ENCODE measurements around the gene OTOS.

Gene OTOS

DNA sequence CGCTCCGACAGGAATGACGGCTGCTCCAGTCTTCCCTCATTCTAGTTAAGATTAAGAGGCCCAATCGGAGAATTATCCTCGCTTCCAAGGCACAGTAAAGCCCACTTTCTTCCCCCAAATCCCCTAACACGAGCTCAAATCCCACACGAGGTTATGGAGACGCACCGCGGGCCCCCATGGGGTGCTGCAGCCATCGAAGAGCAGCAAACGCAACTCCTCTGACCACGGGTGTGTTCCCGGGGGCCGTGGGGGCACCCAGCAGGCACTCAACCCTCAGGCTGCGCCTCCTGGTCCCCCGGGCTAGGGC is 4.8 kb downstream of the OTOS start:
- no peak for DNase-seq

DNA sequence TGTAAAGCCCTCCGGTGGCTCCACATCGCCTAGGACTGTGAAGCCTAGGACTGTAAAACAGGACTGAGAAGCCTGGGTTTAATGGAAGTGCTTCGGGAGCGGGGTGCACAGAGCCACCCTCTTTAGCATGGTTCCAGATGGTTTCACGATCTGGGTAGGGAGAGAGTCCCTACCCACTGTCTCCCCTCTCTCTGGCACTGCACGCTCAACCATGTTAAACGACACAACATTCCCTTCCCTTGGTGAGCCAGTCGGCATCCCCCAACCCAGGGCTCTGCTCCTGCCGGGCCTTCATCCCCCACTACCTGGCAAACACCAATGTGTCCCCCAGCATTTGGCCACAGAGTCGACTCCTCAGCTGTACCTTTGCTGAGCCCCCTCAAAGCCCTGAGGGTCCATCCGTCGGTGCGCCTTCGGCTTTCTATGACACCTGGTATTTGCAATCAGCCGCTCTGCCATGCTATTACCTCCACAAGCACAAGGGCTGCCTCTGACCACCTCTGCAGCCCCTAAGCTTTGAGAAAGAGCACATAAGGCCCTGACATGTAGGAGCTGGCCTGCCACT is 5.4 kb downstream of the OTOS start:
- no peak for DNase-seq

DNA sequence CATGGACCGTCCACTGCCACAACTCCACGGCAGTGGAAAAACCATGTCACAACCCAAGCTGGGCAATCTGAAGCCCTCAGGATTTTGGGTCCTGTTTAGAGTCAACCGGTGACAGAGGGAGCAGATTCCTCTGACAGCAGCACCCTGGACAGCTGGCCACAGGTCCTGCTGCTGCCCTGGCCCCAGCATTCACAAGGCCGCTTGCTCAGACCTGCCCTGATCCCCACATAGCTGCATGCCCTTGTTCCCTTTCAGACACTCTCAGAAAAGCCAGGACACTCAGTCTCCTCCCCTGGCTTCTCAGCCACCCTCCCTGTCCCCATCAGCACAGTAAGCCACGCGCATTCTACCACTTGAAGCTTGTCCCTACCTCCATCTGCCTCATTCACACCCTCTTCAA is 6.0 kb downstream of the OTOS start:
- no peak for DNase-seq

DNA sequence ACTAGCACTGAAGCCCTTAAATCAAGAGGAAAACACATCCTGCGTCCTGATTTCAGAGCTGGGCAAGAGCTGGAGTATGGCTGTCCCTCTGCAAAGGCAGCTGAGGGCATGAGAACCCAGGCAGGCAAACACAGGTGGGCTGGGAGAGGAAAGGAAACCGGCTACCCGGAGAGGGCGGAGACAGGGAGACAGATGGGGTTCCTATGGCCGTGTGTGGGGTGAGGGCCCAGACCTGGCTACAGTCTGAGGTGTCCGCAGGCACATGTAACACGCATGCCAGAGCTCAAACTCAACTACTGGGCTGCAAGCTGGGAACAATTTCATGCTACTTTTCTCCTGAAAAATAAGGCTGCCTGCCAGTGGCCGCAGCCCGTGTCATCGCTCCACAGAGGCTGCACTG is 7.1 kb downstream of the OTOS start:
- no peak for DNase-seq

DNA sequence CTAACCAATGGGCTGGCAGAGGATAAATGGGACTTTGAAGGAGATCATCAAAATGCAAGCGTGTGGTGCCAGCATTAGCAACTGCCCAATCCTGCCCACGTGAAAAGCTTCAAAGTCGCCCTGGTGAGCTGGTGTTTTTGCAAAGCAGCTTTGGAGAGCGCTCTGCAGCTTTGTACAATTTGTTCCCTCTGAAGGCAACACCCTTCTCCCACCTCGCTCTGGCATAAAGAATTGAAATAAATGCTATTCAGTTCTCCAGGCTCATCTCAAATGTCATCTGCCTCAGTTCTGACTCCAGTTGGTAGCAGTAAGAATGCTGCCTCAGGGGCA is 7.8 kb downstream of the OTOS start:
- no peak for DNase-seq

DNA sequence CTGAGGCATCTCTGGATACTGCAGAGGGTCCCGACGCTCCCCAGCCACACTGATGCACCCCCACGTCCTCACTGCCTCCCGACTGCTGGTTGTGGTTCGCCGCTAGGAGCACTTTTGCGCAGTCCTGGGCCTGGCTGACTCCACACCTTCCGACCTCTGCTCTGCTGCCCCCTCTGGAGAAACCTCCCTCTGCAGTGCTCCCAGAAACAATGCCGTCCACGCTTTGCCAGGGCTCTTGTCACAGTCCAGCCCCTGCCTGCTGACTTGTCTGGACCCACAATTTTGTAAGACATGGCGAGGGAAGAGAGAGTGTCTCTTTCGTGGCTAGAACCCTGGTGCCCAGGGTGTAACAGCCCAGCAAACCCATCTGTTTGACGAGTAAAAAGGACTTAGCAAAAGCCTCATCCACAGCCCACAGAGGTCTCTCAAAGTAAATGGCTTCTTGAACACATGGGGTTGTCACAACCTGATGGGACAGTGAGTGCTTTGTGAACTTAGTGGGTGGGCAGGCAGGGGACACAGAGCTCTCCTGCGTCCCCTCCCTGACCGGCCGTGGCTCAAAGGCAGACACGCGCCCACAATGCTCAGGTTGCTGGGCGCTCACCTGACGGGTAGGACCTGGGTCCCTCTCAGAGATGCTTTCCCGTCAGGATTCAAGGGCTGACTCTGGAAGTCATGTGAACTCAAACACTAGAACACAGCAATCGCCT is 8.4 kb downstream of the OTOS start:
- no peak for DNase-seq

DNA sequence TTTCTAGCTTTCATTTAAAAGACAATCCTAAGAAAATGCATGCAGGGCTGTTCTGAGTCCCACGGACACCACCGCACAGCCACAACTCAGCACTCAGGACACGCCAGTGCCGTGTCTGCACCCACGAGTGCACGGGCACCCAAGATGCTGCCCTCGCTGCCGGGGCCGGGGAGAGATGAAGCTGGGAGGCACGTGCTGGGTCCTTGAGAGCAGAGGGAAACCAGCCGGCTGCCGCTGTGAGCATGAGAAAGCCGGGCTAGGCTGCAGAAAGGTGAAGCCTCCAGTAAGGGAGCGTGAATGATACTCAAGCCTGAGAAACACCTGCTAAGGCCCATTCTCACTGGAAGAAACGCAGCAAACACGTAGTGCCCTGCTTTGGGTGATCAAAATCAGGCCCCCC is 9.2 kb downstream of the OTOS start:
- DNase-seq: no peak

DNA sequence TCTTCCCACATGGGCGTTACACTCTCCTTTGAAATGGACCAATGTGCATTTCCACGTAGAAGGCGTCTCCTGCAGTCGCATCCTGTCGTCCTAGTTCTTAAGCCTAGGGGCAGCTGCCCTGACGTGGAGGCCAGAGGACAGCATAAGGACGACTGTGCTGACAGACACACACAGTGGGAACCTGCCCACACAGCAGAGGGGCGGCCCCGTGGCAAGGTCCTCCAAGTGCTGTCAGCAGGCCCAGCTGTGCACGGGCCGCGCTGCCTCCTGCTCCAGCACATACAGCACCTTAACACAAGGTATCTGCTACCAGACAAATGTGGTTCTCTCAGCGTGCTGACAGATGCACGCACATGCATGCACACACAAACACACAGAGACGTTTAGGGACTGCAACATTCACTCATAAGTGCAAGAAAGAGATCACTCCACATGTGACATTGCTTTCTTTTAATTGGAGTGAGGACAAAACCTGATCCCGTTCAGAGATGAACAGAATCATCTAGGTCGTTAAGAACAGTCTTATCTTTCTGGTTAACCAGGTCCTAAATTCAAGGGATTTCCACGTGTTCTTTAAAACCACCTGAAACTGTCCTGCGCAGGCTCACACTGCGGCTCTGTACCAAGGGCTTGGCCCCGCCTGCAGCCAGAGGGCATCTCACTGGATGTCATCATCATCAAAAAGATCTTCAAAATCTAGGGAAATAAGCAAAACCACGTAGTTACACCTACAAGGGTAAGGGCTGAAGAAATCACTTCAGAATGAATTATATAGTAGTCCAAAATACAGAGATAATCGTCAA is 9.9 kb downstream of the OTOS start:
- no peak for DNase-seq

DNA sequence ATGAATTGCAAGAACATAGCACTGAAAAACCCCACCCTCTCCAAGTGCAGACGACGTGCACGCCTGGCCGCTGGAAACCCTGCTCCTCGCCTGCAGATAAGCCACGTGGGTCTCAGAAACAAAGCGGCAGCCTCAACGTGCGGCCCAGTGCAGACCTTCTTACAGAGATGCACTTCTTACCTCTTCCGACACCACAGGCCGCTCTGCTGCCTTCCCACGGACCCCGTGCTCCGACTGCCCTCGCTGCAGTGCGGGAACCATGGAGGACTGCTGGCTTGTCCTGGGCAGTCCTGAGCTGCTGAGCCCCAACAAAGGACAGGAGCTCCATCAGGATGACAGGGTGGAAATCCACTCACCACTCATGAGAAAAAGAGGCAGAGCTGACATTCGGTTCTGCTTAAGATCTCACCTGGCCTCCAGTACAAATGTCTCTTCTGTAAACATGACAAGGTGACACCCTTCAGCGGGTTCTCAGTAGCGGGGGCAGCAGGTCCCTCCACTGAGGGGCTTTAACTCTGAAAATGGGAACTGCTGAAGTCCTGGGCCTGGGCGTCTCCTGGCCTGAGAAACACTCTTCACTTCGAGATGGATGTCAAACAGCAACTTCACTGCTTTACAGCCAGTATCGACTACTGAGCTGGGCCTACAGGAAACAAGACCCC is 10.6 kb downstream of the OTOS start:
- DNase-seq: no peak

DNA sequence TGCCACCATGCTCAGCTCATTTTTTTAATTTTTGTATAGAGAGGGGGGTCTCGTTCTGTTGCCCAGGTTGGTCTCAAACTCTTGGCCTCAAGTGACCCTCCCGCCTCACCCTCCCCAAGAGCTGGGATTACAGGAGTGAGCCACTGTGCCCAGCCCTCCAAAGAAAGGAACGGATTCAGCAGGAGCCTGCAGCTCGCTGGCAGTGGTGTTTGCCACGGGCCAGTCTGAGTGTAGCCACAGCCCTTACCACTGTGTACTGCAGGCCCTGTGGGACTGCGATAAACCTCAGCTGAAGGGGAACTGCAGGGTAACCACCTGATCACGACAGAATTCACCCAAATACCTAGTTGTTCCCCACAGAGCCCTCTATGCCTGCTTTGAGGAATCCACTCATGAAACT is 11.1 kb downstream of the OTOS start:
- no peak for DNase-seq

DNA sequence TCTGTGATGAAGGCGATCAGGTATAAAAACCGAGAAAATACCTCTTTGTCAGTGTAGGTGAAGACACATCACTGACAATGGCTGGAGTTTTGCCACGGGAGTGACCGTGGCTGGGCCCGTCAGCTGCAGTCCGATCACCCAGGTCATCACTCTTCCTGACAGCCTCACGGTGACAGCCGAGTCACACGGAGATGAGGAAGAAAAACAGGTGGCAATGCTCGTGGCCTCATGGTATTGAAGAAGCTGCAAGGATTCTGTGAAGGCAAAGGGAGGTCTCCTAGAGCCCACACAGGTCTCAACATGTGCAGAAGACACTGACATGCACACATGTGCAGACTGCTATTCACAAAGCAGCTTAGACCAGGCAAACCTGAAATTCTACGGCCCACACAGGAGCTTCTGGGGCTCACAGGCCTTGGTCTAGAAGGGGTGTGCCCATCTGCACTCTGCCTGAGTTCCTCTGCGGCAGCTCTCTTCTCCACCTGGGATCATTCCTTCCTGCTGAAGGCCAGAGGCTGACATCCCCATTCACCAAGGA is 11.8 kb downstream of the OTOS start:
- no peak for DNase-seq

DNA sequence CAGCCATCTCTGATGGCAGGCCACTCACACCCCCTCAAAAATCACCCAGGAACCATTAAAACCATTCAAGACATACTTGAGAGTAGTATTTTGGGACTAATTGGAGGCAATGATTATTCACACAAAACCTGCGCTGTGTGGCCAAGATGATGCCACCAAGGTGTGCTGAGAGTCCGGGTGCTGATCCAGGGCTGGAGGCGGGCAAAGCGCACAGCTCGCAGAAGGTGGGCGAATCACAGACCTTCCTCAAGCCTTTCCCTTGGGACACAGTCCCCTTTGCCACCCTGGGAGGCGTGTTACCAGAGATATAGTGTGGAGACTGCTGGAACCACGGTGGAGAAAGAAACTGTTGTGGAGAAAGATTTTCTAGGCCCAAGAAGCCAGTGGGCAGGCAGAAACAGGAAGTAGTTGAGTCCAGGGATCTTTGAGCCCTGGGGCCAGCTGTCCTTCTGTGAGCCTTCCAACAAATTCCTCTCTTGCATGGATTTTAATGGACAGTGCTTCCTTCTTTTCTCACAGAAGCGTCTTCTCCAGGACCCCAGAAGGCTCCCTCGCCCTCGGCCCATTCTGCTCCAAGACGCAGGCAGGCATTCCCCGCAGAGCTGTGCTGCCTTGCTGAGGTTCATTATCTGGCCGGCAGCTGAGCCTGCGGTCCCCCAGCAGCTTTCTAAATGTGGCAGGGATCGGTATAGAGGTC is 12.4 kb downstream of the OTOS start:
- DNase-seq: no peak

DNA sequence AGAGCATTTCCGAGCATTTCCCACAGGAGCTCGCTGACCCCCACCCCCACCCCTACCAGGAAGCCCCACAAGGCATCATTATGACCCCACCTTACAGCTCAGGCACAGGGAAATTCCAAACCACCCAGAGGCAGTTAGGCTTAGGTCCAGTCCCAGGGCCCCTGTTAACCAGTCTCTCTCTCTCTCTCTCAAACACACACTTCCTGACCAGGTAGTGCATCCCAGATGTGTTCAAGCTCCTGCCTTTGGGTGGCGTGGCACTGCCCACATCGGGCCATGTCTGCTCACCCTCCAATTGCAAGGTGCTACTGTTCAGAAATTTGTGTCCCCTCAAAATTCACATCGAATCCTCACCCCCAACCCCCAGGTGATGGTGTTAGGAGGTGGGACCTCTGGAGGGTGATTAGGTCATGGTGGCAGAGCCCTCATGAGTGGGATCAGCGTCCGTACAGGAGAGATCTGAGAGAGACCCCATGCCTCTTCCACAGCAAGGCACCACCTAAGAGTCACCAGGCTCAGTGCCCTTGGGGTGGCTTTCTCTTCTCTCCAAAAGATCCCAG is 13.2 kb downstream of the OTOS start:
- DNase-seq: no peak

DNA sequence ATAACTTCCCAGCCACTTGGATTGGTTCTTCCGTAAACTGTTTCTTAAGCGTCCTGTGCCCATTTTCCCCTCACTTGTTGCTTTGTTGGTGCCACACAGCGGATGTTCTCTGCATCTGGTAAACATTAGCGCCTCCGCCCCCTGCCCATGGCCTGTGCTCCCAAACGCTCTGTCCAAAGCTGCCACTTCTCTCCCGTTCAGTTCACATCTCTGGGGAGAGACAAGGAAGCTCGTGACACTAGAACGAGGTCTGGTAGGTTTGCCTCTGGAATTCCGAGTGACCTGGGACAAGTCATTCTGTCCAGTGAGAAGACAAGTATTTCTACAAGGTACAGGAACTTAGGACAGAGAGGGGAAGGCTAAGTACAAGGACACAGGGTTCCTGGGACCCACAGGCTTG is 13.7 kb downstream of the OTOS start:
- no peak for DNase-seq

DNA sequence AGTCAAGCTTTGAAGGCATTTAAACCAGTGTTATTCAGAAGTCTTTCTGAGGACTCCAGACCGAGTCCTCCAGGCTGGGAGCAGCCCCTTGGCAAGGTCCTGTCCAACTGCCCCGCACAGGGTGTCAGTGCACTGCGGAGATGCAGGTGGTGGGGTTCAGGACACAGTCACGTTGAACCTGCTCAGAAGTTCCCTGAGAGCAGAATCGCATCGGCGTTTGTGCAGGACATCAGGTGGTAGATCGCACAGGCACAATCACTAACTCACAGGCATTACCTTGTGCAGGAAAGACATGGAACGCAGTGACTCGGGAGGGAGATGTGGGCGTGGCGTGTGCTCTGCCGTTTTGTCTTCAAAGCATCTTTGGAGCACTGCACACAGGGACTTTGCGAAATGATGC is 14.7 kb downstream of the OTOS start:
- DNase-seq: no peak

DNA sequence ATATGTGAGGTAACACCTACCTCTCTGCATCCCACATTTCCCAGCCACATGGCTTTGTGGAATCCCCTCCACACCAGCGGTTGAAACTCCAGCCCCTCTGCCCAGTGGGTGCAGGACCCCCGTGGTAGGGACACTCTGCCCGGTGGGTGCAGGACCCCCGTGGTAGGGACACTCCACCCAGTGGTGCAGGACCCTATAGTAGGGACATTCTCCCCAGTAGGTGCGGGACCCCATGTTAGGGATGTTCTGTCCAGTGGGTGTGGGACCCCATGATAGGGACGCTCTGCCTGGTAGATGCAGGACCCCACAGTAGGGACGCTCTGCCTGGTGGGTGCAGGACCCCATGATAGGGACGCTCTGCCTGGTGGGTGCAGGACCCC is 15.8 kb downstream of the OTOS start:
- no peak for DNase-seq

DNA sequence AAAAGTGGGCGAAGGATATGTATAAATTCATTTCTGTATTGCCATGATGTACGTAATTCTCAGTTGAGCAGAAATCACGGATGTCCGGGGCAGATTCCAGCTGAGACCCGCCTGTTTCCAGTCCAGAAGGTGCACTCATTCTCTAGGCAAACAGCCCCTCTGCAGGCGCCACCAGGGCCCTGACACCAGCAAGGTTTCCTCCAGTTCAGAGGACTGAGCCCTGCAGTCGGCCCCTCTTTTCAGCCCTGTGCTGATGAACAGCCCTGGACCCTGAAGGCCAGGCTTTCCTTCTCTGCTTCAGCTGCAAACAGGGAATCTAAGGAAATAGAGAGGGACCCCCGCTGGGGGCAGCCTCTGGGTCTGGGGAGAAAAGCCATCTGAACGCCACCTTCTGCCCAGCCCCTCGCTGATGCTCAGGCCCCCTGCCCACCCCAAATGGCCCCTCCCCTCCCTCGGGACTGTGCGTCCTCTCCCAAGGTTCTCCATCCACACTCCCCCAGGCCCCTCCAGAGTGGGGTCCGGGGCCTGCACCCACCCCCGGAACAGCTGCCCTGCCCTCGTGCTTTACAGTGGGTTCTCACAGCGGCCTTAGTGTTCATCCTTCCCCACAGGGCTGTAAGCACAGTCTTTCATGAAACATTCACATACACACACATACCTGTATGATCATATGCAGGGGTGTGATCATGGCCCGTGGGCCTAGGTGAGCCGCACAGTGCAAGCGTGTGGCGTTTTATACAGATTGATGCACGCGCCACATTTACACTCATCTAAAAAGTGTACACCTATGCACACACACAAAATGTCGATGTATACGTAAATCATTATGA is 16.4 kb downstream of the OTOS start:
- DNase-seq: no peak

DNA sequence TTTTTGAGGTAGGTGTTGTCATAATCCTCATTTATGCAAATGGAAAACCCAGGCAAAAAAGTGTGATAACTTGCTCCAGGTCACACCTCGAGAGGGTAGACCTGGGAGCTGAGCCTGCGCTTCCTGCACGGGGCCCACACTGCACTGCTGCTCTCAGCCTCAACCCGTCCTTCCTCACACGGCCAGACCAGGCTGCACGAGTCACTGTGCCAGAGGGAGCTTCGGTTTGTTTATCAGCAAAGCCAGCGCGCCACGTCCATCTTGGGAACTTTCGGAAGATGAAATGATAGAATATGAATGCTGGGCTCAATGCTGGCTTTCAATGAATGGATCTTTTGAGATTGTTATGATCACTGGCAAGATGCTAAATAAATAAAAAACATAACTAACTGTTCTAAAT is 18.8 kb downstream of the OTOS start:
- DNase-seq: no peak

DNA sequence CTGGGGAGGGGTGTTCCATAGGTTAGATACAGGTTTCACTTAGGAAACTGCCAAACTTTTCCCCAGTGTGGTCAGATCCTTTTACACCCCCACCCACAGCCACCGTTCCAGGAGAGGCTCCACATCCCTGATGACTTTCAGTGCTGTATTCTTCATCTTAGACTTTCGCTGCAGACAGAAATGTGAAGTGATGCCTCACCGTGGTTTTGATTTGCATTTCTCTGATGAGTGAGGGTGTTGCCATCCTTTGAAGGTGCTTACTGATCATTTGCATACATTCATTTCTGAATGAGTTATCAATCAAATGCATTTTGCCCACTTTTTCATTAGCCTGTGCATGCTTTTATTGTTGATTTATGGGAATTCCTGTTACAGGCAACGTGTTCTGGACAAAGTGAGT is 19.3 kb downstream of the OTOS start:
- DNase-seq: no peak

DNA sequence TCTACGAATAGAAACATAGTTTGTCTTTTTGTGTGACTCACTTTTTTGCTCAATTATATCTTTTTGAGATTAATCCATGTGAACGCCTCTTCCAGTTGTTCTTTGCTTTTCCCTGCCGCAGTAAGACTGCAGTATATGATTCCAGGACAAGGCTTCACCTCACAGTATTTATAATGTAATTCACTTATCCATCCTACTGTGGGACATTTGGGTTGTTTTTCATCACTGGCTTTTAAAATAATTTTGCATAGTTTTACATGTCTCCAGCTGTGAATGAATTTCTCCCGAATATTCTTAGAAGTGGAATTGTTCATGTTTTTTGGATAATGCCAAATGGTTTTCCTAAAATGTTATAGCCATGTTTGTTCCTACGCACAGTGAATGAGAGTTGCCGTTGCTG is 26.2 kb downstream of the OTOS start:
- DNase-seq: no peak

DNA sequence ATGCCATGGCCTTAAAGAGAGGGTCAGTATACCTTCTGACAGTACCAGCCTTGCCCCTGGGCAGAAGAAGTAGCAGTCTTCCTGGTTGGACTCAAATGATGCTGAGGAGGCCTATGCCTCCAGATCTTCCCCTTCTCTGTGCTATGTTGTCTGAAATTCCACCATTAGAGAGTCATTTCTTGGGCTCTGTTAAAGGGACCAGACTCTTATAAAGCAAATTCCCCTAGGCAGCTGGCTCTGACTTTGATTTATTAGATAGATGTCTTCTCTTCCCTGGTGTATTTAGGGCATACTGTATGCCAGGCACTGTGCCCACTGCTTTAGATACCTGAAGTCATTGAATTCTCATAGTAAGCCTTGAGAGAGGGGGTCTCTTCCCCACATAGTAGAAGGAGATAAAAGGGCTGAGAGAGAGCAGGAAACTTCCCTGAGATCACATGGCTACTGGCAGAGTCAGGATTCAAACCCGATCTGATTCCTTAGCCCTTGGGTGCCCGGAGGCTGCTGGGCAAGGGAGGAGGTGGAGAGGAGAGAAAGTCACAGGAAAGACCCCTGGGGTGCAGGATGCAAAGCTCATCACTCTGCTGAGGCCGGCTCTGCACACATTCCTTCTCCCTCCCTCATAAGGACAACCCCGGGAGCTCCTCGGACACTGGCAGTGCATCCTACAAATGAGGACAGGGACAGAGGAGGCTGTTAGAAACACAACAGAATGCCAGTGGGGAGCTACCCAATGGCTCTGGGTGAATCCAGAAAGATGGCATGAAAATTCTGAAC is 27.4 kb downstream of the OTOS start:
- no peak for DNase-seq
